ENCODE results near the gene DYRK1A.

DYRK1A gene

GRCh38 chr21:37370152-37371040 is 3.8 kb downstream of the DYRK1A start:
- no peak for DNase-seq (ENCODE audit: insufficient read length, low spot score)
- FAIRE-seq = peak; percentile 43
- TF ChIP-seq SPI1 (IDR thresholded peaks at IDR 0.05; ENCODE audit: low read depth, low read length) (no peak), POU2F2 (IDR thresholded peaks at IDR 0.05; ENCODE audit: low read depth, low read length) (no peak)

- DNase-seq (ENCODE audit: insufficient read length, low spot score) (no peak), FAIRE-seq (no peak)
- TF ChIP-seq TAF1 (IDR thresholded peaks at IDR 0.05; ENCODE audit: low read depth, low read length) = no peak
- no peak for TF ChIP-seq POLR2A (IDR thresholded peaks at IDR 0.05; ENCODE audit: low read depth, low read length)
- TF ChIP-seq SPI1 (IDR thresholded peaks at IDR 0.05; ENCODE audit: low read depth, low read length) = no peak
- no peak for TF ChIP-seq PAX5 (IDR thresholded peaks at IDR 0.05; ENCODE audit: insufficient read depth, low read length, severe bottlenecking)
- TF ChIP-seq POLR2AphosphoS5 (IDR thresholded peaks at IDR 0.05; ENCODE audit: low read depth, low read length) = no peak
- no peak for TF ChIP-seq POU2F2 (IDR thresholded peaks at IDR 0.05; ENCODE audit: low read depth, low read length)
These were observed 4.4 kb downstream of the DYRK1A start for GRCh38 chr21:37371041-37371397.

GRCh38 chr21:37372127-37372731 is 5.7 kb downstream of the DYRK1A start:
- FAIRE-seq (no peak), DNase-seq (ENCODE audit: insufficient read length, low spot score) (no peak)
- TF ChIP-seq PAX5 (IDR thresholded peaks at IDR 0.05; ENCODE audit: insufficient read depth, low read length, severe bottlenecking) (no peak), POLR2AphosphoS5 (IDR thresholded peaks at IDR 0.05; ENCODE audit: low read depth, low read length) (no peak), SPI1 (IDR thresholded peaks at IDR 0.05; ENCODE audit: low read depth, low read length) (no peak), TAF1 (IDR thresholded peaks at IDR 0.05; ENCODE audit: low read depth, low read length) (no peak), POLR2A (IDR thresholded peaks at IDR 0.05; ENCODE audit: low read depth, low read length) (no peak), POU2F2 (IDR thresholded peaks at IDR 0.05; ENCODE audit: low read depth, low read length) (no peak)

- no peak for DNase-seq (ENCODE audit: insufficient read length, low spot score)
- no peak for FAIRE-seq
- TF ChIP-seq POLR2A (IDR thresholded peaks at IDR 0.05; ENCODE audit: low read depth, low read length) (no peak), TAF1 (IDR thresholded peaks at IDR 0.05; ENCODE audit: low read depth, low read length) (no peak), PAX5 (IDR thresholded peaks at IDR 0.05; ENCODE audit: insufficient read depth, low read length, severe bottlenecking) (no peak), POU2F2 (IDR thresholded peaks at IDR 0.05; ENCODE audit: low read depth, low read length) (no peak), POLR2AphosphoS5 (IDR thresholded peaks at IDR 0.05; ENCODE audit: low read depth, low read length) (no peak), SPI1 (IDR thresholded peaks at IDR 0.05; ENCODE audit: low read depth, low read length) (no peak)
These were observed 6.4 kb downstream of the DYRK1A start for GRCh38 chr21:37372951-37373350.

GRCh38 chr21:37373539-37373938 is 7.0 kb downstream of the DYRK1A start:
- FAIRE-seq = no peak
- TF ChIP-seq SPI1 (IDR thresholded peaks at IDR 0.05; ENCODE audit: low read depth, low read length) (no peak), PAX5 (IDR thresholded peaks at IDR 0.05; ENCODE audit: insufficient read depth, low read length, severe bottlenecking) (no peak), POLR2AphosphoS5 (IDR thresholded peaks at IDR 0.05; ENCODE audit: low read depth, low read length) (no peak), TAF1 (IDR thresholded peaks at IDR 0.05; ENCODE audit: low read depth, low read length) (no peak), POLR2A (IDR thresholded peaks at IDR 0.05; ENCODE audit: low read depth, low read length) (no peak), POU2F2 (IDR thresholded peaks at IDR 0.05; ENCODE audit: low read depth, low read length) (no peak)
- no peak for DNase-seq (ENCODE audit: insufficient read length, low spot score)

GRCh38 chr21:37374027-37374426 is 7.5 kb downstream of the DYRK1A start:
- FAIRE-seq (no peak), DNase-seq (ENCODE audit: insufficient read length, low spot score) (no peak)
- TF ChIP-seq PAX5 (IDR thresholded peaks at IDR 0.05; ENCODE audit: insufficient read depth, low read length, severe bottlenecking) (no peak), TAF1 (IDR thresholded peaks at IDR 0.05; ENCODE audit: low read depth, low read length) (no peak), POLR2AphosphoS5 (IDR thresholded peaks at IDR 0.05; ENCODE audit: low read depth, low read length) (no peak), POU2F2 (IDR thresholded peaks at IDR 0.05; ENCODE audit: low read depth, low read length) (no peak), SPI1 (IDR thresholded peaks at IDR 0.05; ENCODE audit: low read depth, low read length) (no peak), POLR2A (IDR thresholded peaks at IDR 0.05; ENCODE audit: low read depth, low read length) (no peak)

GRCh38 chr21:37375866-37376574 is 9.4 kb downstream of the DYRK1A start:
- TF ChIP-seq POLR2A (IDR thresholded peaks at IDR 0.05; ENCODE audit: low read depth, low read length) (no peak), POLR2AphosphoS5 (IDR thresholded peaks at IDR 0.05; ENCODE audit: low read depth, low read length) (no peak), TAF1 (IDR thresholded peaks at IDR 0.05; ENCODE audit: low read depth, low read length) (no peak), PAX5 (IDR thresholded peaks at IDR 0.05; ENCODE audit: insufficient read depth, low read length, severe bottlenecking) (no peak), SPI1 (IDR thresholded peaks at IDR 0.05; ENCODE audit: low read depth, low read length) (no peak), POU2F2 (IDR thresholded peaks at IDR 0.05; ENCODE audit: low read depth, low read length) (no peak)
- DNase-seq (ENCODE audit: insufficient read length, low spot score) (no peak), FAIRE-seq (no peak)

- FAIRE-seq (no peak), DNase-seq (ENCODE audit: insufficient read length, low spot score) (no peak)
- TF ChIP-seq SPI1 (IDR thresholded peaks at IDR 0.05; ENCODE audit: low read depth, low read length) = no peak
- TF ChIP-seq POU2F2 (IDR thresholded peaks at IDR 0.05; ENCODE audit: low read depth, low read length) = no peak
- TF ChIP-seq POLR2A (IDR thresholded peaks at IDR 0.05; ENCODE audit: low read depth, low read length) = no peak
- TF ChIP-seq POLR2AphosphoS5 (IDR thresholded peaks at IDR 0.05; ENCODE audit: low read depth, low read length) = no peak
- no peak for TF ChIP-seq PAX5 (IDR thresholded peaks at IDR 0.05; ENCODE audit: insufficient read depth, low read length, severe bottlenecking)
- no peak for TF ChIP-seq TAF1 (IDR thresholded peaks at IDR 0.05; ENCODE audit: low read depth, low read length)
These were observed 12.1 kb downstream of the DYRK1A start for GRCh38 chr21:37378700-37379139.

Data from GM12891 (cell line).